Thyroid gland (tissue), 4 donors: ENCODE measurements around the gene ANTXR1. TPM values are rescaled to one million over a fixed set of nuclear protein-coding genes. Genes with fewer than 3 reads are reported as not detected.

Source experiments
- DNase-seq, 2 donors: peaks; one replicate each; pipeline ENCODE4 v3.0.0-alpha.2; 2019
- H3K27ac ChIP-seq, 3 donors: fragments of 200-600 bp; sonication (generic); 1 replicate in 2 of 3; 2 replicates in 1 of 3; pipeline ENCODE4 v1.5.1; 2016 to 2019; ENCODE audit warnings: mild to moderate bottlenecking in 1 of 3, moderate library complexity in 1 of 3
- H3K27me3 ChIP-seq: fragments of 200-600 bp; sonication (generic); one replicate; pipeline ENCODE4 v1.5.1; 2019
- H3K36me3 ChIP-seq, 2 donors: fragments of 200-600 bp; sonication (generic); one replicate each; pipeline ENCODE4 v1.5.1; 2016 to 2019
- H3K4me1 ChIP-seq, 2 donors: fragments of 200-600 bp; sonication (generic); one replicate each; pipeline ENCODE4 v1.5.1; 2017 to 2019
- H3K4me3 ChIP-seq, 3 donors: fragments of 200-600 bp; sonication (generic); replicated peaks in 1 of 3; 1 replicate in 2 of 3; 2 replicates in 1 of 3; pipeline ENCODE4 v1.5.1; 2016; ENCODE audit warnings: mild to moderate bottlenecking in 1 of 3
- H3K9me3 ChIP-seq: fragments of 200-600 bp; sonication (generic); one replicate; pipeline ENCODE4 v1.5.1; 2017
- CTCF ChIP-seq, 6 experiments: fragments of 200-600 bp in 3 of 6; fragments of 450-650 bp in 3 of 6; sonication (generic) in 3 of 6; IDR thresholded peaks; one replicate each; pipeline ENCODE4 v1.5.1; 2016 to 2019; ENCODE audit warnings: antibody characterized with exemption in 6 of 6, mild to moderate bottlenecking in 2 of 6, inconsistent platforms in 1 of 6, moderate library complexity in 1 of 6
- POLR2A ChIP-seq, 2 donors: fragments of 450-650 bp; IDR thresholded peaks; one replicate each; pipeline ENCODE4 v1.6.1; 2017; ENCODE audit warnings: antibody characterized with exemption in 2 of 2, mild to moderate bottlenecking in 2 of 2, moderate library complexity in 1 of 2
- whole genome bisulfite sequencing, 2 donors: methylation state at CpG; one replicate each; pipeline ENCODE4 v1.1.5; 2017; 5-methylcytosine and 5-hydroxymethylcytosine counted together
- intact Hi-C: fragments of 100-400 bp; cut with DNase I; formaldehyde crosslinking; loops from one replicate; pipeline ENCODE4 v1.15.1; 2023
- total RNA-seq, 4 donors: library from RNA; depleted of rRNA; stranded (reverse); fragments of >200 nt; gene quantifications; one replicate each; pipeline ENCODE4 v1.2.3, GENCODE V29; 2016

Gene ANTXR1
- total RNA-seq, 4 donors from 2014 or later = 56.4 to 103 (median 79.3) TPM

- H3K9me3 ChIP-seq = no peaks in the 10 kb centered on the region
- TF ChIP-seq CTCF (IDR thresholded peaks at IDR 0.05) (no peak), POLR2A (IDR thresholded peaks at IDR 0.05) (no peak)
- intact Hi-C loops = no loop called here
- H3K4me3 ChIP-seq = no peak overlapping the region
- H3K27ac ChIP-seq = no peak overlapping the region
- peaks cover 3 to 10% of the 10 kb centered on the region in 2 donors for H3K4me1 ChIP-seq
- no peaks in the 10 kb centered on the region for H3K27me3 ChIP-seq
- 68 to 81% methylated on average over 1 of the region's 1 CpG for WGBS, 2 donors
- no peaks in the 10 kb centered on the region for H3K36me3 ChIP-seq
- no peak for DNase-seq
These were observed 20.6 kb downstream of the ANTXR1 start for GRCh38 chr2:69033461-69034095.

GRCh38 chr2:69034122-69034521, 21.1 kb downstream of the ANTXR1 start:
- DNase-seq = no peak
- no peak for TF ChIP-seq CTCF (IDR thresholded peaks at IDR 0.05)
- TF ChIP-seq POLR2A (IDR thresholded peaks at IDR 0.05) = no peak
- no peaks in the 10 kb centered on the region for H3K9me3 ChIP-seq
- H3K27me3 ChIP-seq = no peaks in the 10 kb centered on the region
- H3K36me3 ChIP-seq = no peaks in the 10 kb centered on the region
- H3K4me1 ChIP-seq = peaks cover 3 to 10% of the 10 kb centered on the region in 2 donors
- H3K4me3 ChIP-seq = no peak overlapping the region
- intact Hi-C loops = no loop called here
- no peak overlapping the region for H3K27ac ChIP-seq

GRCh38 chr2:69034845-69035244, 21.9 kb downstream of the ANTXR1 start:
- WGBS, 2 donors = 89 to 98% methylated on average over 3 of the region's 3 CpGs
- no peak overlapping the region for H3K4me3 ChIP-seq
- no peaks in the 10 kb centered on the region for H3K27me3 ChIP-seq
- H3K9me3 ChIP-seq = no peaks in the 10 kb centered on the region
- no peaks in the 10 kb centered on the region for H3K36me3 ChIP-seq
- intact Hi-C loops = no loop called here
- peaks cover 3 to 10% of the 10 kb centered on the region in 2 donors for H3K4me1 ChIP-seq
- TF ChIP-seq CTCF (IDR thresholded peaks at IDR 0.05) = no peak
- TF ChIP-seq POLR2A (IDR thresholded peaks at IDR 0.05) = no peak
- no peak for DNase-seq
- H3K27ac ChIP-seq = no peak overlapping the region

- no peaks in the 10 kb centered on the region for H3K36me3 ChIP-seq
- intact Hi-C loops = no loop called here
- H3K27ac ChIP-seq = no peak overlapping the region
- WGBS, 2 donors = 96% methylated on average over 4 of the region's 4 CpGs
- TF ChIP-seq CTCF (IDR thresholded peaks at IDR 0.05) (no peak), POLR2A (IDR thresholded peaks at IDR 0.05) (no peak)
- DNase-seq = no peak
- H3K9me3 ChIP-seq = no peaks in the 10 kb centered on the region
- peaks cover 3 to 20% of the 10 kb centered on the region in 2 donors for H3K4me1 ChIP-seq
- no peaks in the 10 kb centered on the region for H3K27me3 ChIP-seq
- H3K4me3 ChIP-seq = no peak overlapping the region
These were observed 23.9 kb downstream of the ANTXR1 start for GRCh38 chr2:69036926-69037325.

- peaks cover 0 to 18% of the 10 kb centered on the region in 2 donors for H3K4me1 ChIP-seq
- intact Hi-C loops = no loop called here
- no peaks in the 10 kb centered on the region for H3K9me3 ChIP-seq
- 60 to 62% methylated on average over 4 of the region's 4 CpGs for WGBS, 2 donors
- no peaks in the 10 kb centered on the region for H3K27me3 ChIP-seq
- no peak for TF ChIP-seq POLR2A (IDR thresholded peaks at IDR 0.05)
- TF ChIP-seq CTCF (IDR thresholded peaks at IDR 0.05) = no peak
- H3K4me3 ChIP-seq = no peak overlapping the region
- H3K36me3 ChIP-seq = no peaks in the 10 kb centered on the region
- H3K27ac ChIP-seq = no peak overlapping the region
- no peak for DNase-seq
These were observed 28.2 kb downstream of the ANTXR1 start for GRCh38 chr2:69041214-69041613.
